Stimulated activated CD4-positive, alpha-beta T cell treated with anti-CD3 and anti-CD28 coated beads, TNF-alpha, amount 100 ng/mL, for 24 hours (primary cell): ENCODE data around the gene TRPM6.

ENCODE experiments used
- DNase-seq, 3 experiments: peaks; one replicate each; pipeline ENCODE4 v3.0.0-alpha.2; 2020; ENCODE audit warnings: low read depth in 3 of 3

The TRPM6 gene

GRCh38 chr9:74721696-74722660 lies 165.7 kb downstream of the TRPM6 start:
- no peak for DNase-seq

GRCh38 chr9:74719306-74719705 lies 168.4 kb downstream of the TRPM6 start:
- DNase-seq, result no peak

GRCh38 chr9:74718709-74719108 lies 169.0 kb downstream of the TRPM6 start:
- DNase-seq, result no peak

GRCh38 chr9:74711341-74711740 lies 176.4 kb downstream of the TRPM6 start:
- no peak for DNase-seq

GRCh38 chr9:74697535-74697934 lies 190.2 kb downstream of the TRPM6 start:
- DNase-seq, result no peak

- no peak for DNase-seq
Measured at GRCh38 chr9:74696520-74696919, 191.2 kb downstream of the TRPM6 start.

GRCh38 chr9:74691058-74691457 lies 196.7 kb downstream of the TRPM6 start:
- DNase-seq, result no peak

- no peak for DNase-seq
Measured at GRCh38 chr9:74683322-74683721, 204.4 kb downstream of the TRPM6 start.

GRCh38 chr9:74681906-74682305 lies 205.8 kb downstream of the TRPM6 start:
- no peak for DNase-seq

GRCh38 chr9:74674077-74674476 lies 213.6 kb downstream of the TRPM6 start:
- DNase-seq, result no peak
